GM21825 (cell line): ENCODE results near the gene SPEF1.
"Not testable (repeated sequence)": the region's sequence is repeated elsewhere in the genome, so short reads cannot be mapped to it uniquely, and the experiment has no call there.

Experiments used
- ATAC-seq: cut with Tn5 transposase; IDR thresholded peaks from one replicate; pipeline ENCODE4 v1.9.1; 2021; ENCODE audit warnings: mild to moderate bottlenecking, moderate library complexity; ENCODE audit not compliant: unreplicated experiment

Gene SPEF1

DNA sequence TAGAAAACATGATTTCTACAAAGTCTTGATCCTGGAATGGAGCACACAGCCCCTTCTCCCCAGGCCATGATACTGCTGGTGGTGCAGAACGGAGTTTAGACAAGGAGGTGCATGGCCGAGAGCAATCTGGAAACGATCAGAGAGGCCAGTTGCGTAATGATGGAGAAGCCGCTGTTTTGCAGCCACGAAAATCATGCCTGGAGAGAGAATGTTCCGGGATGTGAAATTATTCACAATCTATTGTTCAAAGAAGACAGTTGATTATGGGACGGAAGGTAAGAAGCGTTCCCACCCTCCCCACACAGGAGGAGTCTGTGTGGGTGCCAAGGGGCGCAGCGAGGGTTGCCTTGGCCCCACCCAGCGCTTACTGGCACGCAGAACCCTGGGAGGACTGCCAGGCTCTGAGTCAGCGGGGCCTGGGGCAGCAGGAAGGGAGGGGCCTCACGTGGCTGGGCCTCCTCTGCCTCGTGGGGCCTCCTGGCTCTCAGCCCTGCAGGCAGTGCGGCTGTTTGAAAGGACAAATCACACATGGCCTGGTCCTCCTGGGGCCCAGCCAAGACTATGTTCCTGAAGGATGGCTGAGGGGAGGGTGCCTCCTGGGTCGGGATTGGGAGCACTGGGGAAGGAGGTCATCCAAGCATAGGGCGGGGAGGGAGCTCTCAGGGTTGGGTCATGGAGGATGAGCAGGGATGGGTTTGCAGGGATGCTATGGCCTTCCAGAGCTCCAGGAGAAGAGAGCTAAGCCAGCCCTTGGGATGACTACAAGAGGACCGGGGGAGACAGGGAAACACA, 30.4 kb upstream of the SPEF1 start:
- no peak for ATAC-seq

DNA sequence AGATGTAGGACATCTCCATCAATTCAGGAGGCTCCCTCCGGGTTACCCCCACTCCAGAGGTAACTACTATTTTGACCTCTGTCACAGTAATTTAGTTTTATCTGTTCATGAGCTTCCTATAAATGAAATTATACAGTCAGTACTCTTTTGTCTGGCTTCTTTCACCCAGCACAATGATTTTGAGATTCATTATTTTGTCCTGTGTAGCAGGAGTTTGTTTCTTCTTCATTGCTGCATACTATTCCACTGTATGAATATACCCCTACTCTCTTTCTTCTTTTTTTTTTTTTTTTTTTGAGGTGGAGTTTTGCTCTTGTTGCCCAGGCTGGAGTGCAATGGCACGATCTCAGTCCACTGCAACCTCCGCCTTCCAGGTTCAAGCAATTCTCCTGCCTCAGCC, 27.3 kb upstream of the SPEF1 start:
- no peak for ATAC-seq

DNA sequence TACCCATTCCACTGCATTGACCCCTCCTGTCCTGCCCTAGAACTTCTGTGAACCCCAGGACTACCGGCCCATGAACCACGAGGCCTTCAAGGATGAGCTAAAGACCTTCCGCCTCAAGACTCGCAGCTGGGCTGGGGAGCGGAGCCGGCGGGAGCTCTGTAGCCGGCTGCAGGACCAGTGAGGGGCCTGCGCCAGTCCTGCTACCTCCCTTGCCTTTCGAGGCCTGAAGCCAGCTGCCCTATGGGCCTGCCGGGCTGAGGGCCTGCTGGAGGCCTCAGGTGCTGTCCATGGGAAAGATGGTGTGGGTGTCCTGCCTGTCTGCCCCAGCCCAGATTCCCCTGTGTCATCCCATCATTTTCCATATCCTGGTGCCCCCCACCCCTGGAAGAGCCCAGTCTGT, 23.5 kb upstream of the SPEF1 start:
- ATAC-seq = no peak

DNA sequence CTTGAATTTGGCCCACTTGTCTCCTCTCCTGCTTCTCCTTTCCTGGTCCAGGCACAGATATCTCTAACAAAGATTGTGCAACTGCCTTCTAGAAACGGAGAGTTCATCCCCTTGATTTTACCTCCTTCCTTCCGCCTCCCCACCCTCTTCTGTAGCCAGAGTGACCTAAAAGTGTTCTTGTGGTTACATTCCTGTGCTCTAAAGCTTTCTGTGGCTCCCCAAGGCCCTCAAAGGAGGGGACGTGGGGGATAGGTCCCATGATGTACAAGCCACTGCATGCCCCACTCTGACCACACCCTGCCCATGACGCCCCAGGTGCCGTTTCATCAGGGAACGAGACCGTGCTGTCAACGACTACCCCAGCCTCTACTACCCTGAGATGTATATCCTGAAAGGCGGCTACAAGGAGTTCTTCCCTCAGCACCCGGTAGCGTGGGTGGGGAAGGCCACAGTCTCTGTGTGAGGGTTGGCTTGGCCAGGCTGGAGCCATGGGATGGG, 23.1 kb upstream of the SPEF1 start:
- no peak for ATAC-seq

DNA sequence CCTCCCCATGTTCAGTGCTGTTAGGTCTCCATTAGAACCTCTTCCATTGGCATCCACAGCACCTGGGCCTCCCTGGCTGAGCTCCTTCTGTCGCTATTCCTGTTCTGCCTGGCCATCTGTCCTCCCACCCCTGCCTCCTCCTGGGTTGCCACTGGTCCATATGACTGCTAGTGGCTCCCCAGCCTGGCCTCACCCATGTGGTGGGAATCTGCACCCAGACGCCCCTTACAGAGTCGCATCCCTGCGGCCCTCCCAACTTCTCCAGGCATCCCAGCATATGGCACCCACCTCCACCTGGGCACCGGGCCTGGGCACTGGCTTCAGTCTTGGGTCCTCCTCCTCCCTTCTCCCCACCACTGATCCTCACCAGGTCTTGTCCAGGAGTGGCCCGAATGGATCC, 22.6 kb upstream of the SPEF1 start:
- no peak for ATAC-seq

DNA sequence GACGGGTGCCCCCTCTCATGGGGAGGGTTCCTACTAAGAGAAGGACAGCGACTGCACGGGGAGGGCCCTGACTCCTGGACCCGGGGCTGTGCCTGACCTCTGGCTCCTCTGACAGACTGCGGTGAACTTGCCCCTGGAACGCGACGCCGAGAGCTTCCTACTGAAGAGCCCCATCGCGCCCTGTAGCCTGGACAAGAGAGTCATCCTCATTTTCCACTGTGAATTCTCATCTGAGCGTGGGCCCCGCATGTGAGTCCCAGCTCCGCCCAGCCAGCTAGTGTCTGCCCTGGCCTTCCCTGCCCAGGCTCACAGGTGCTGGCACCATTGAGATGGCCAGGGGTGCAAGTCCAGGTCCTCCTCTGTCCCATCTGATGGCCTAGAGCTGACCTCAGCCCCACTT, 22.0 kb upstream of the SPEF1 start:
- ATAC-seq = no peak

DNA sequence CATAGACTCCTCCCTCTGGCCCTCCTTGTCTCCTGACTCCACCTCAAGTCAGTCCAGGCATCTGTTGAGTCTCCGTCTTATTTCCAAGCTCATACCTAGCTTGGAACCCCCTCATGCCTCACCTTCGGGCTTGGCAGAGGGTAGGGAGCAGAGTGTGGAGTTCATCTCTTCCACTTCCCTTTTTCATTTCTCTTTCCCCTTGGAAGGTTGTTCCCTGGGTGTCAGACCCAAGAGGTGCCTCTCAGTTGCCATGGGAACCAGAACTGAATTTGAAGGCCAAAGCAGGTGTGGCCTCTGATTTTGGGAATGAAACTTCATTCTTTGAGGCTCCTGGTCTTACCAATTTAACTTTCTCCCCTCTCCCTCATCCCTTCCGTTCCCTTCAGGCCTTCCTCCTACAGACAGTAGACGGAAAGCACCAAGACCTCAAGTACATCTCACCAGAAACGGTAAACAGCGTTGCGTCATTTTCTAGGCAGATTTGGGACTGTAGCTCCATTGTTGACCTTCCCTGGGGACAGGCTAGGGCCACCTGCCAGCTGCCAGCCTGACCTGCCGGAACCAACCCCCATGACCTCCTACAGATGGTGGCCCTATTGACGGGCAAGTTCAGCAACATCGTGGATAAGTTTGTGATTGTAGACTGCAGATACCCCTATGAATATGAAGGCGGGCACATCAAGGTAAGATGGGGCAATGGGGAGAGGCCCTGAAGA, 21.4 kb upstream of the SPEF1 start:
- ATAC-seq = no peak

DNA sequence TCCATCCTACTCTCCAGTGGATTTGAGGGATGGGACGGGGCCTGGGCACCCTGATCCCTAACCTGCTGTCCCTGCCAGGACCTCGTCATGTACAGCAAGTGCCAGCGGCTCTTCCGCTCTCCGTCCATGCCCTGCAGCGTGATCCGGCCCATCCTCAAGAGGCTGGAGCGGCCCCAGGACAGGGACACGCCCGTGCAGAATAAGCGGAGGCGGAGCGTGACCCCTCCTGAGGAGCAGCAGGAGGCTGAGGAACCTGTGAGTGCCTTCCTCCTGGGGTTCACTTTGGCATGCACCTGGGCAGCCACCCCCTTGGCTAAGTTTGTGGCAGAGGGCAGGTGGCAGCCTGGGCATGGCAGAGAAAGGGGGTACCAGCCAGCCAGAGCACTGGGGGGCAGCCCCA, 20.6 kb upstream of the SPEF1 start:
- ATAC-seq = no peak

DNA sequence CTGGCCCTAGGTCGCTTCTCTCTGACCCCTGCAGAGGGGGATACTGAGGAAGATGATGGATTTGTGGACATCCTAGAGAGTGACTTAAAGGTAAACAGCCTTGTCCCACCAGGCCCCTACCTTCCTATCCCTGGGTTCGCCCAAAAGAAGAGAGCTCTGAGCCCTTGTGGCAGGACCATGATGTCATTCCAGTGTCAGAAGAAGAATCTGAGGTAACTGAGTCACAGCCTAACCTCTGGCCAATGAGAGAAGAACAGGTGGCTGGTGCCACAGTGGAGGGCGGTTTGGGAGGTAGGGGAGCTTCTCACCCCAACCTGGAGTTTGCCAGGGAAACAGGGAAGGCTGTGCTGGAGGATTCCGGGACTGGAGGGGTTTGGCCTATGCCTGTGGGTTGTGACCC, 20.1 kb upstream of the SPEF1 start:
- ATAC-seq = no peak

DNA sequence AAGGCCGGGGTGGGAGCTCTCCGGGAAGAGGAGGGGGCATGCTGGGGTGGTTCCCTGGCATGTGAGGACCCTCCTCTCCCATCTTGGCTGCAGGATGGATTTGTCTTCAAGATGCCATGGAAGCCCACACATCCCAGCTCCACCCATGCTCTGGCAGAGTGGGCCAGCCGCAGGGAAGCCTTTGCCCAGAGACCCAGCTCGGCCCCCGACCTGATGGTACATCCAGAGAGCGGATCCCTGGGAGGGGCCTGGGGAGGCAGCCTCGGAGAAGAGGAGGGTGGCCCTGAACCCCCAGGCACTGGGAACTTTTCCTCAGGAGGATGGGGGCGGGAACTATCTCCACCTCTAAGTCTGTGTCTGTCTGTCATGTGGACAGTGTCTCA, 19.6 kb upstream of the SPEF1 start:
- ATAC-seq = no peak

DNA sequence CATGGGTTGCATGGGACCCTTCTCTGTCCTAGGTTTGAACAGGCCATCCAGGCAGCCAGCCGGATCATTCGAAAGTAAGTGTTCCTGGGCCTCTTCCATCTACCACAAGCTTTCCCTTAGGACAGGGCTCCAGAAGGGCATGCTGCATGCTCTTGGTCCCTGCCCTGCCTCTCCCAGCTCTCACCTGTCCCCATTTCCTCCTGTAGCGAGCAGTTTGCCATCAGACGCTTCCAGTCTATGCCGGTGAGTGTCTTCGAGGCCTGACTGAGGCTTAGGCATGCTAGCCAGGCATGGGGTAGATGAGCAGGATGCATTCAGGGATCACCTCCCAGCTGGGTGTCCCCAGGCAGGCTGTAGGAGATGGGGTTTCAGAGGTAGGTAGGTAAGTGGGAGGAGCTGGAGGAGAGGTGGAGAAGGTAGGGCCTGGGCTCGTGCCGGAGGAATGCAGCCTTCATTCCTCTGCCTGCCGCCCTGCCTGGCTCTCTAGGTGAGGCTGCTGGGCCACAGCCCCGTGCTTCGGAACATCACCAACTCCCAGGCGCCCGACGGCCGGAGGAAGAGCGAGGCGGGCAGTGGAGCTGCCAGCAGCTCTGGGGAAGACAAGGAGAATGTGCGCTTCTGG, 19.1 kb upstream of the SPEF1 start:
- no peak for ATAC-seq

DNA sequence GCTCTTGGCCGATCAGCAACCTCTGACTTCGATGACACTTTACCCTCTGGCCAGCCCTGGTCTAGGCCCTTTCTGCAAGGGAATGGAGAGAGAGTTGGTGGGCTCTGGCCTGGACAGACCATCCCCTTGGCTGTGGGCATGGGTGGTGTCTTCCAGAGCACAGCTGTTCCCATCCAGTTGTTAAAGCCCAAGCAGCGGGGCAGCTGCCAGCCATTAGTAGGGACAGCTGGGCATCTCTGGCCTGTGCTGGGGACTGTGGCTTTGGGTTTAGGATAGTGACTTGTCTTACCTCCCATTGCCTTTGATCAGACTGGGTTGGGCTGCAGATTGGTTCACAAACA, 17.6 kb upstream of the SPEF1 start:
- no peak for ATAC-seq

DNA sequence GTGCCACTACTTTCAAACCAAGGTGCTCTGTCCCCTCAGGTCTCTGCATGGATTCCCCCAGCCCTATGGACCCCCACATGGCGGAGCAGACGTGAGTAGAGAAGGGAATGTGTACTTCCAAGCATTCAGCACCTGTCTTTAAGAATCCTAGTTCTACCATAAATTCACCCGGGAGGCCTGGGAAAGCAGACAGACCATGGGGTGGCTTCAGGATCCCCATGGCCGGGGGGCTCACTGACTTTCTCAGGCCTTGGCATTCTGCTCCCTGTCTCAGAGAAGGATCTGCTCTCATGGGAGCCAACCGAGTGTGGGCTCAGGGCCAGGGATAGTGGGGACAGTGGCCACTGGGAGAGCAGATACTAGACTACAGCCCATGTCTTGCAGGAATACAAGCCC, 17.1 kb upstream of the SPEF1 start:
- no peak for ATAC-seq

DNA sequence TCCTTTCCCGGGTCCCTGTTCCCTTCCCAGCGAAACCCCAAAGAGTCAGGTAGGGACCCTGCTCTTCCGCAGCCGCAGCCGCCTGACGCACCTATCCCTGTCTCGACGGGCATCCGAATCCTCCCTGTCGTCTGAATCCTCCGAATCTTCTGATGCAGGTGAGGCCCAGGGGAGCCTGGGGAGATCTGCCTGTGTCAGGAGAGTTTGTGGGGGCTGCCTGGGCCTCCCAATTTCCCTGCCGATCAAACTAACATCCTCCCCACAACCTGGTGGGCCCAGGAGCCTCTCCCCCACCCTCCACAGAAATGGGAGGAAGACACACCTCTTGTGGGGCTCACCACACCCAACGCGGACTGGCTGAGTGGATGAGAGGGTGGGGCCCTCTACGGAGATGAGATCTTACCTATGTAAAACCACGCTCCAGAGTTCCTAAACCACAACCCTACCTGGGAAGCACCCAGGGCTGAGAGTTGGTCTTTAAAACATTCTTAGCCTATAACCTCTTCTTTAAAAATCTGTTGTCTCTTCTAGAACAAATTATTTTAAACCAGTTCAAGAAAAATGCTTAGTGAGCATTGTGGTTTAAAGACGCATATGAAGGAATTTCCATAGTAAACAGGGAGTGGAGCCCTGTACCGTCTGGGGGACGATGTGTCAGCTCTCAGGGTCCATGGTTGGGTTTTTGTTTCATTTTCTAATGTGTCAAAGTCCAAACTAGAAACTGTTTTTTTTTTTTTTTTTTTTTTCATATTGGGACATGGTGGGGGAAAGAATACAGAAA, 16.5 kb upstream of the SPEF1 start:
- ATAC-seq = no peak

DNA sequence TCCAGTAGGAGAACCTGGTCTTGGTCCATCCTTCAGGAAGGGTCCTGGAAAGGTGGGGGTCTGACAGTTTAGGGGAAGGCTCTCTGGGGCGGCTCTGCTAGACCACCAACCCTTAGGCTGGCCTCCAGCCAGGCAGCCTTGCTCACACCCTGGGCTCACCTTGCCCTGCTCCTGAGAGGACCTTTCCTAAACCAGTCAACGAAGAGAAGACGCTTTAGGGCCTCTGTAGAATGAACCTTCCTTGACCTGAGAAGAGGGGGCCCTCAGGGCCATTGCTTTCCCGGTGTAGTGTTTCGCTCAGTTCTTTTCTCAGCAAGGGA, 15.9 kb upstream of the SPEF1 start:
- ATAC-seq = no peak

DNA sequence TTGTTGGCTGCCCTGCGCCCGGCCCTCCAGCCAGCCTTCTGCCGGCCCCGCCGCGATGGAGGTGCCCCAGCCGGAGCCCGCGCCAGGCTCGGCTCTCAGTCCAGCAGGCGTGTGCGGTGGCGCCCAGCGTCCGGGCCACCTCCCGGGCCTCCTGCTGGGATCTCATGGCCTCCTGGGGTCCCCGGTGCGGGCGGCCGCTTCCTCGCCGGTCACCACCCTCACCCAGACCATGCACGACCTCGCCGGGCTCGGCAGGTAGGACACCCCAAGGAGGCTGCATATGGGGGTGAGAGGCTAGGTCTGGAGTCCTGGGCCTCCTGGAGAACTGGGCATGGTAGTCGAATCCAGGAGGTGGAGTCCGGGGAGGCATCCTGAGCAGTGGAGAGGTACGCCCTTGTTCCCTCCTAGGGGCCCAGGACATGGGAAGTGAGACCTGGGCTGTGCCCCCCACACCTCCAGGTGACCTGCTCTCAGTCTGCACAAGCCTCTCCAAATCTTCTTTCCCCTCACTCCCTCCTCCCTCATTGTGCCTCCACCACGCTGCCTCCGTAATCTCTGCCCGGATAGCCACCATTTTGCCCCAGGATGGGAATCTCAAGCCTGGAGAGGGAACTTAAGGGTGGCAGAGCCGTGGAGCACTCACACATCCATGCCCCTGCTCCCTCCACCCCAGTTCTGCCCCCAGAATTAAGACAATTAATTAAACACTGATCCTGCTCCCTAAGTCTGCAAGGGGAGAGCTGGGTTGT, 15.4 kb upstream of the SPEF1 start:
- ATAC-seq = peak; percentile 9

DNA sequence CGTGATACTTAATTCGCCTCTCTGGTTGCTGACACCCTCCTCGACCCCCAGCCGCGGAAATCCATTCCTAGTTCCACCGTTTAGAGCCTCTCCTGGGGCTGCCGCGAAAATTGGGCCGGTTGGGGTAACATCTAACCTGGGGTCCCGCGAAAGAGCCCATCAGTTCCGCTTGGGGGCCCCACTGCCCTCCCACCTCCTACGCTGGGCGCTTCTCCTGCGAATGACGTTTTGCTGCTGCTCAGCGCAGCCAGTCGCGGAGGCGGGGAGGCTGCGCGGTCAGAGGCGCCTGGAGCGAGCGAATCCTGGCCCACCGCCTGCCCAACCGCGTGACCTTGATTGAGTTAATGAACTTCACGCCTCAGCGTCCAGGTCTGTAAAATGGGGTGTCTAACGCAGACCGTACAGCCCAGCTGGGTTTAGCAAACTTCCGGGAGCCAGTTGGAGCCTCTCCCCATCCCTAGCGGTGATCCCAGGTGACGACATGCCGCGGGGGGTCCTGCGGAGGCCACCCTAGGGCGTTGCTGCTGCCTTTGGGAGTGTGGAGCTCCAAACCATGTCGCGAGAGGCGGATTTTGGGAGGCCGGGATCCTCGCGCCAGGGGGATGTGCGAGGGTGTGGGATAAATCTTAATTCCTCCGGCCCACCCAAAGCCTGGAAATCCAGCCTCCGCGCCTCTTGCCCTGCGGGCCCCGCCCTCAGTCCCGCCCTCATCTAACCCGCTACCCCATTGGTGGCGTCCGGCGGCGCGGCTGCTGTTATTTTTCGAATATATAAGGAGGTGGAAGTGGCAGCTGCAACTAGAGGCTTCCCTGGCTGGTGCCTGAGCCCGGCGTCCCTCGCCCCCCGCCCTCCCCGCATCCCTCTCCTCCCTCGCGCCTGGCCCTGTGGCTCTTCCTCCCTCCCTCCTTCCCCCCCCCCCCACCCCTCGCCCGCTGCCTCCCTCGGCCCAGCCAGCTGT, 14.5 kb upstream of the SPEF1 start, which contains the start of gene CDC25B:
CDC25B (plus strand) TSS at position 800 of the 958 bp plus-strand sequence. CDS start 222 bp downstream, outside the sequence.
- peak; percentile 57 for ATAC-seq

DNA sequence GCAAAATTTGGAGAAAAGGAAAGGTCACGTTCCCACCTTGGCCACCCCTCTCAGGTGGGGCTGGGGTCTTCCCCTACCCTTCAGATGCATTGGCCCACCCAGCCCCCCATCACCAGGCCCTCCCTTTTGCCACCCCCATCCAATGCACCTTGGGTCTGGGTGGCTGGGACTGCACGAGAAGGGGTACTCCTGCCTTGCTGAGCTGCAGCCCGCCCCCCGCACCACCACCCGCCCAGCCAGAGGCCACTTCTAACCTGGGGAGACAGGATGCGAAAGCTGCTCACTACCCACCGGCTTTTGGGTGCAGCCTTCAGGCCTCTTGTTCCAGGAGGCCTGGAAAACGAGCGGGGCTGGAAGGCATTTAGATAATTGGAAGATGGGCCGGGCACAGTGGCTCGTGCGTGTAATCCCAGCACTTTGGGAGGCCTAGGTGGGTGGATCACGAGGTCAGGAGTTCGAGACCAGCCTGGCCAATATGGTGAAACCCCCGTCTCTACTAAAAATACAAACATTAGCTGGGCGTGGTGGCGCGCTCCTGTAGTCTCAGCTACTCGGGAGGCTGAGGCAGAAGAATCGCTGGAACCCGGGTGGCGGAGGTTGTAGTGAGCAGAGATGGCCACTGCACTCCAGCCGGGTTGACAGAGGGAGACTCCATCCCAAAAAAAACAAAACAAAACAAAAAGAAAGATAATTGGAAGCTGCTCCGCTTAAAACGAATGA, 13.6 kb upstream of the SPEF1 start:
- no peak for ATAC-seq

DNA sequence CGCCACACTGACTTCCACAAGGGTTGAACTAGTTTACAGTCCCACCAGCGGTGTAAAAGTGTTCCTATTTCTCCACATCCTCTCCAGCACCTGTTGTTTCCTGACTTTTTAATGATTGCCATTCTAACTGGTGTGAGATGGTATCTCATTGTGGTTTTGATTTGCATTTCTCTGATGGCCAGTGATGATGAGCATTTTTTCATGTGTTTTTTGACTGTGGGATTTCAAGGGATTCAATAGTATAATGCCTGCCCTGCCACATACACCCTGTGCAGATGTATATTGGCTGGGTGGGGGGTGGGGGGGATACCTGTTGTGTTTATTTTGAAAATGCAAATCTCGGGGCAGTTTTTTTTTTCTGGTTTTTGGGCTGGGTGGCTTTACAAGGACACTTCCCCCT, 12.9 kb upstream of the SPEF1 start:
- not testable (repeated sequence) for ATAC-seq
